HepG2 (cell line): ENCODE data around the gene EPC1. TPM values are rescaled to one million over a fixed set of nuclear protein-coding genes. Genes with fewer than 3 reads are reported as not detected.

Experiments
- AFF4 ChIP-seq: sonication (generic); formaldehyde crosslinking; IDR thresholded peaks from 2 replicates; pipeline ENCODE4 v1.4.0; 2020; ENCODE audit warnings: missing genetic modification reagents
- EP300 ChIP-seq, 3 experiments: sonication (generic) in 1 of 3; formaldehyde crosslinking in 1 of 3; IDR thresholded peaks; 2 replicates each; pipeline versions ENCODE4 v1.5.1 to v1.6.1; 2011 to 2020; ENCODE audit warnings: low read depth in 2 of 3, low read length in 2 of 3, borderline replicate concordance in 1 of 3, improper control_type of control experiment in 1 of 3, mild to moderate bottlenecking in 1 of 3, missing genetic modification reagents in 1 of 3, moderate library complexity in 1 of 3
- NR0B2 ChIP-seq: sonication (generic); formaldehyde crosslinking; IDR thresholded peaks from 2 replicates; pipeline ENCODE4 v1.4.0; 2020; ENCODE audit warnings: mild to moderate bottlenecking, missing genetic modification reagents
- NR2F2 ChIP-seq: IDR thresholded peaks from 2 replicates; pipeline ENCODE4 v1.6.1; 2012; ENCODE audit warnings: low read depth, inconsistent platforms, borderline replicate concordance
- RXRB ChIP-seq: IDR thresholded peaks from 2 replicates; pipeline ENCODE4 v1.6.1; 2016; ENCODE audit warnings: borderline replicate concordance, missing genetic modification reagents, missing compliant biosample characterization
- STAG1 ChIP-seq: sonication (generic); formaldehyde crosslinking; IDR thresholded peaks from 2 replicates; pipeline ENCODE4 v1.4.0; 2020; ENCODE audit warnings: missing genetic modification reagents
- TFDP1 ChIP-seq: IDR thresholded peaks from 2 replicates; pipeline ENCODE4 v1.6.1; 2016; ENCODE audit warnings: missing compliant biosample characterization, missing genetic modification reagents, borderline replicate concordance
- TRIM24 ChIP-seq: sonication (generic); formaldehyde crosslinking; IDR thresholded peaks from 2 replicates; pipeline ENCODE4 v1.8.0; 2022; ENCODE audit warnings: mild to moderate bottlenecking, missing genetic modification reagents
- ZBTB14 ChIP-seq: sonication (generic); formaldehyde crosslinking; IDR thresholded peaks from 2 replicates; pipeline ENCODE4 v1.4.0; 2020; ENCODE audit warnings: missing genetic modification reagents
- ZBTB44 ChIP-seq: sonication (generic); formaldehyde crosslinking; IDR thresholded peaks from 2 replicates; pipeline ENCODE4 v1.4.0; 2020; ENCODE audit warnings: missing genetic modification reagents
- ZFP62 ChIP-seq: sonication (generic); formaldehyde crosslinking; IDR thresholded peaks from 2 replicates; pipeline ENCODE4 v1.4.0; 2020; ENCODE audit warnings: missing genetic modification reagents
- ZMAT3 ChIP-seq: sonication (generic); formaldehyde crosslinking; conservative IDR thresholded peaks from 2 replicates; pipeline ENCODE4 v1.7.0; 2021; ENCODE audit warnings: missing genetic modification reagents
- ZNF503 ChIP-seq: sonication (generic); formaldehyde crosslinking; IDR thresholded peaks from 2 replicates; pipeline ENCODE4 v1.4.0; 2020; ENCODE audit warnings: missing genetic modification reagents
- ZNF574 ChIP-seq: sonication (generic); formaldehyde crosslinking; IDR thresholded peaks from 2 replicates; pipeline ENCODE4 v1.4.0; 2020; ENCODE audit warnings: missing genetic modification reagents
- ZNF841 ChIP-seq: sonication (generic); formaldehyde crosslinking; IDR thresholded peaks from 2 replicates; pipeline ENCODE4 v1.8.1; 2023; ENCODE audit warnings: missing genetic modification reagents, borderline replicate concordance
- polyA plus RNA-seq, 8 experiments: library from polyadenylated mRNA; depleted of rRNA in 3 of 8; stranded (reverse) in 7 of 8; unstranded in 1 of 8; fragments of >200 nt; fragmentation: Illumina TruSeq in 4 of 8; extraction: Trizol in 4 of 8; gene quantifications; 2 replicates each; pipeline versions ENCODE4 v1.2.1 to v1.2.3, GENCODE V29; 2011 to 2016; ENCODE audit warnings: low read depth in 4 of 8, missing spikeins in 1 of 8, mixed read lengths in 1 of 8; ENCODE audit not compliant: insufficient read depth in 1 of 8
- total RNA-seq, 5 experiments: library from RNA; depleted of rRNA; stranded (reverse); fragments of >200 nt; fragmentation: Illumina TruSeq; extraction: Trizol; gene quantifications; 2 replicates each; pipeline ENCODE4 v1.2.3, GENCODE V29; 2016; ENCODE audit warnings: low read depth in 1 of 5

The EPC1 gene
- total and polyA plus RNA-seq, 2 of the 13 experiments (the other 11 are each of a cell fraction or from before 2014, with no cell fraction given): 28.7 to 44.2 TPM

GRCh38 chr10:32346134-32346550 lies 816 bp downstream of the EPC1 start (continued):
- no peak; a peak in 1 of 4 replicates for TF ChIP-seq EP300 (IDR thresholded peaks at IDR 0.05; ENCODE audit: low read depth in 2 of 2, low read length in 2 of 2)
- no peak for TF ChIP-seq EP300 (CRISPR knock-in tag; IDR thresholded peaks at IDR 0.05; ENCODE audit: borderline replicate concordance)
- TF ChIP-seq TFDP1: peak; percentile 26; the same call in 1 of the 2 replicates
- no peak for TF ChIP-seq ZNF841
- TF ChIP-seq ZNF574: peak; percentile 94
- no peak for TF ChIP-seq ZBTB44 (CRISPR knock-in tag)
- TF ChIP-seq ZMAT3: no peak
- TF ChIP-seq RXRB (CRISPR knock-in tag): peak; percentile 56; the same call in 1 of the 2 replicates
- TF ChIP-seq ZFP62: no peak
- TF ChIP-seq AFF4 (CRISPR knock-in tag): peak; percentile 10; the same call in 1 of the 2 replicates
- no peak for TF ChIP-seq NR2F2
- TF ChIP-seq ZBTB14 (CRISPR knock-in tag): peak; percentile 77
- TF ChIP-seq TRIM24 (CRISPR knock-in tag): no peak
- TF ChIP-seq ZNF503 (CRISPR knock-in tag): no peak
- TF ChIP-seq STAG1 (CRISPR knock-in tag): peak; percentile 70
- TF ChIP-seq NR0B2 (CRISPR knock-in tag): no peak
